Activated naive CD4-positive, alpha-beta T cell treated with anti-CD3 and anti-CD28 coated beads, Interleukin-2, amount 50 U/mL, for 24 hours (primary cell): Measurements from ENCODE around the gene CAMK1G.

Source experiments
- H3K27ac Mint-ChIP-seq: one replicate; pipeline ENCODE4 v1.8.0; 2021; ENCODE audit warnings: mild to moderate bottlenecking, mixed read lengths
- H3K27me3 Mint-ChIP-seq: one replicate; pipeline ENCODE4 v1.8.0; 2021; ENCODE audit warnings: mixed read lengths
- H3K36me3 Mint-ChIP-seq: one replicate; pipeline ENCODE4 v1.8.0; 2021; ENCODE audit warnings: mixed read lengths
- H3K4me1 Mint-ChIP-seq: one replicate; pipeline ENCODE4 v1.8.0; 2021; ENCODE audit warnings: mixed read lengths
- H3K4me3 Mint-ChIP-seq: one replicate; pipeline ENCODE4 v1.8.0; 2021; ENCODE audit warnings: mild to moderate bottlenecking, mixed read lengths
- H3K9me3 Mint-ChIP-seq: one replicate; pipeline ENCODE4 v1.8.0; 2021; ENCODE audit warnings: mixed read lengths

CAMK1G gene

GRCh38 chr1:209619696-209620486 is 36.4 kb downstream of the CAMK1G start:
- no peaks in the 10 kb centered on the region for H3K36me3 Mint-ChIP-seq
- peaks cover 10% of the 10 kb centered on the region for H3K4me1 Mint-ChIP-seq
- no peak overlapping the region for H3K4me3 Mint-ChIP-seq
- H3K27ac Mint-ChIP-seq = no peak overlapping the region
- H3K9me3 Mint-ChIP-seq = no peaks in the 10 kb centered on the region
- H3K27me3 Mint-ChIP-seq = no peaks in the 10 kb centered on the region

GRCh38 chr1:209620487-209620884 is 37.0 kb downstream of the CAMK1G start:
- H3K4me1 Mint-ChIP-seq = peaks cover 10% of the 10 kb centered on the region
- no peaks in the 10 kb centered on the region for H3K9me3 Mint-ChIP-seq
- H3K27ac Mint-ChIP-seq = no peak overlapping the region
- H3K36me3 Mint-ChIP-seq = no peaks in the 10 kb centered on the region
- no peak overlapping the region for H3K4me3 Mint-ChIP-seq
- H3K27me3 Mint-ChIP-seq = no peaks in the 10 kb centered on the region

GRCh38 chr1:209621286-209621685 is 37.8 kb downstream of the CAMK1G start:
- Mint-ChIP-seq H3K9me3 (no peaks in the 10 kb centered on the region), H3K4me1 (peaks cover 10% of the 10 kb centered on the region), H3K4me3 (no peak overlapping the region), H3K27ac (no peak overlapping the region), H3K36me3 (no peaks in the 10 kb centered on the region), H3K27me3 (no peaks in the 10 kb centered on the region)

GRCh38 chr1:209621741-209622655 is 38.5 kb downstream of the CAMK1G start:
- H3K27me3 Mint-ChIP-seq = no peaks in the 10 kb centered on the region
- peaks cover 10% of the 10 kb centered on the region for H3K4me1 Mint-ChIP-seq
- H3K36me3 Mint-ChIP-seq = no peaks in the 10 kb centered on the region
- no peaks in the 10 kb centered on the region for H3K9me3 Mint-ChIP-seq
- no peak overlapping the region for H3K4me3 Mint-ChIP-seq
- H3K27ac Mint-ChIP-seq = no peak overlapping the region

GRCh38 chr1:209622841-209623829 is 39.6 kb downstream of the CAMK1G start:
- H3K4me3 Mint-ChIP-seq = no peak overlapping the region
- peaks cover 10% of the 10 kb centered on the region for H3K4me1 Mint-ChIP-seq
- H3K27ac Mint-ChIP-seq = no peak overlapping the region
- no peaks in the 10 kb centered on the region for H3K9me3 Mint-ChIP-seq
- H3K36me3 Mint-ChIP-seq = no peaks in the 10 kb centered on the region
- H3K27me3 Mint-ChIP-seq = no peaks in the 10 kb centered on the region

GRCh38 chr1:209624558-209625549 is 41.3 kb downstream of the CAMK1G start:
- Mint-ChIP-seq H3K9me3 (no peaks in the 10 kb centered on the region), H3K27me3 (no peaks in the 10 kb centered on the region), H3K36me3 (no peaks in the 10 kb centered on the region), H3K27ac (peak overlapping the region; percentile 43), H3K4me1 (no peaks in the 10 kb centered on the region), H3K4me3 (no peak overlapping the region)

GRCh38 chr1:209625791-209626285 is 42.3 kb downstream of the CAMK1G start:
- Mint-ChIP-seq H3K27me3 (no peaks in the 10 kb centered on the region), H3K36me3 (no peaks in the 10 kb centered on the region), H3K9me3 (no peaks in the 10 kb centered on the region), H3K27ac (no peak overlapping the region), H3K4me1 (no peaks in the 10 kb centered on the region), H3K4me3 (no peak overlapping the region)

- Mint-ChIP-seq H3K4me1 (no peaks in the 10 kb centered on the region), H3K27me3 (no peaks in the 10 kb centered on the region), H3K36me3 (no peaks in the 10 kb centered on the region), H3K9me3 (no peaks in the 10 kb centered on the region), H3K4me3 (no peak overlapping the region), H3K27ac (no peak overlapping the region)
Measured at GRCh38 chr1:209626346-209627026, 43.0 kb downstream of the CAMK1G start.

- no peak overlapping the region for H3K4me3 Mint-ChIP-seq
- H3K4me1 Mint-ChIP-seq = no peaks in the 10 kb centered on the region
- H3K9me3 Mint-ChIP-seq = no peaks in the 10 kb centered on the region
- no peaks in the 10 kb centered on the region for H3K27me3 Mint-ChIP-seq
- H3K36me3 Mint-ChIP-seq = no peaks in the 10 kb centered on the region
- no peak overlapping the region for H3K27ac Mint-ChIP-seq
Measured at GRCh38 chr1:209627027-209627731, 43.7 kb downstream of the CAMK1G start.

GRCh38 chr1:209627732-209628196 is 44.2 kb downstream of the CAMK1G start:
- Mint-ChIP-seq H3K27ac (no peak overlapping the region), H3K9me3 (no peaks in the 10 kb centered on the region), H3K36me3 (no peaks in the 10 kb centered on the region), H3K4me1 (no peaks in the 10 kb centered on the region), H3K27me3 (no peaks in the 10 kb centered on the region), H3K4me3 (no peak overlapping the region)

- Mint-ChIP-seq H3K9me3 (no peaks in the 10 kb centered on the region), H3K27me3 (no peaks in the 10 kb centered on the region), H3K4me3 (no peak overlapping the region), H3K36me3 (no peaks in the 10 kb centered on the region), H3K27ac (peak overlapping the region; percentile 84), H3K4me1 (no peaks in the 10 kb centered on the region)
Measured at GRCh38 chr1:209628618-209629299, 45.2 kb downstream of the CAMK1G start.

GRCh38 chr1:209629621-209630382 is 46.3 kb downstream of the CAMK1G start:
- Mint-ChIP-seq H3K4me3 (no peak overlapping the region), H3K9me3 (no peaks in the 10 kb centered on the region), H3K27me3 (no peaks in the 10 kb centered on the region), H3K27ac (no peak overlapping the region), H3K36me3 (no peaks in the 10 kb centered on the region), H3K4me1 (peaks cover 1% of the 10 kb centered on the region)
